ENCODE data around the gene SNX8. TPM values are rescaled to one million over a fixed set of nuclear protein-coding genes. Genes with fewer than 3 reads are reported as not detected.

Gene SNX8
- total and polyA plus RNA-seq, 5 donors = 32.3 to 44.5 (median 37.6) TPM

DNA sequence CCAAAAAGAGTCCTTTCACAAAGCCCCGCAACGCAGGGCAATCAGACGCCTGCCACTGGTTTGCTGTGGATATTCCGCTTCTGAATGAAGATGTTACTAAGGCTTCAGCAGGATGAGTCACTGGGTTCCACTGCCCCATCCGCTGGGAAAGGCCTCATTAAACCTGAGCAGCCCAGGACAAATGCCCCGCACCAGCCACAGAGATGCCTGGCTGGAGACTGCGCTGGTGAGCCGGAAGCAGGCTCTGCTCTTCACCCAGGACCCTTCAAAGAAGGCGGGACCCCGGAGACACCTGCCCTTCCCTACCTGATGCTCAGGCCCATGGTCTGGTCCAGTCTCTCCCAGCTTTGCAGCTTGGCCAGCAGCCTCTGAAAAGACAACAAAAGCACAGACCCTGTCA lies 101.3 kb downstream of the SNX8 start:
- DNase-seq = peak in 2 of 3 donors; percentile 37 to 41
- intact Hi-C loops (cut with DNase I) = loop anchor here in 2 of 4 donors (10.0 kb wide), 2 partner anchors 568 to 638 kb away; partner anchors contain the start of gene PSMG3 (in 1 of the 2)
- H3K9me3 ChIP-seq (ENCODE audit: control insufficient read depth, low read length) = no peaks in the 10 kb centered on the region
- no peak overlapping the region for H3K4me3 ChIP-seq (ENCODE audit: low read length)
- H3K27me3 ChIP-seq (ENCODE audit: control insufficient read depth, insufficient read depth) = no peaks in the 10 kb centered on the region
- 97% methylated on average over 10 of the region's 10 CpGs for WGBS
- H3K27ac ChIP-seq (ENCODE audit: low read length) = peak overlapping the region; percentile 90
- no peak for ATAC-seq
- peaks cover 4% of the 10 kb centered on the region for H3K4me1 ChIP-seq (ENCODE audit: control insufficient read depth, insufficient read depth, low read length)

DNA sequence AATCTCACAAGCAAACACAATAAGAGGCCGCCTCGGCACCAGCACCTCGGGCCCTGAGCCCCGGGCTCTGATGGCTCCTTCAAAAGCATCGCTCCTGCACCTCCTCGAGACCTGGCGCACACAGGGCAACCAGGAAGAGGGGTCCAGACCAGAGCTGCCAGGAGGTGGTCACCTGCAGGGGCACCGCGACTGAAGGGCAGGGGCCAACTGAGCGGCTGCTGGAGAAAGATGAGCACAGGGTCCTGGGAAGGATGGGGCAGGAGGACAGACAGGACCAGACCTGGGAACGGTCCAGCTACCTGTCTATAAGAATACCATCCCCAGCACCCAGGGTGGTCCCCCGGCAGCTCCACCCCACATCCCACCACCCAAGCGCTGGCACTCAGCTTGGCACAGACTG lies 102.3 kb downstream of the SNX8 start:
- H3K4me1 ChIP-seq (ENCODE audit: control insufficient read depth, insufficient read depth, low read length) = peaks cover 4% of the 10 kb centered on the region
- no peaks in the 10 kb centered on the region for H3K27me3 ChIP-seq (ENCODE audit: control insufficient read depth, insufficient read depth)
- no peak overlapping the region for H3K4me3 ChIP-seq (ENCODE audit: low read length)
- H3K27ac ChIP-seq (ENCODE audit: low read length) = no peak overlapping the region
- intact Hi-C loops (cut with DNase I) = loop anchor here in 2 of 4 donors (10.0 kb wide), 2 partner anchors 567 to 637 kb away; partner anchors contain the start of gene PSMG3 (in 1 of the 2)
- DNase-seq (peak in 2 of 3 donors; percentile 40 to 41), ATAC-seq (no peak)
- WGBS = 97% methylated on average over 13 of the region's 13 CpGs
- no peaks in the 10 kb centered on the region for H3K9me3 ChIP-seq (ENCODE audit: control insufficient read depth, low read length)

DNA sequence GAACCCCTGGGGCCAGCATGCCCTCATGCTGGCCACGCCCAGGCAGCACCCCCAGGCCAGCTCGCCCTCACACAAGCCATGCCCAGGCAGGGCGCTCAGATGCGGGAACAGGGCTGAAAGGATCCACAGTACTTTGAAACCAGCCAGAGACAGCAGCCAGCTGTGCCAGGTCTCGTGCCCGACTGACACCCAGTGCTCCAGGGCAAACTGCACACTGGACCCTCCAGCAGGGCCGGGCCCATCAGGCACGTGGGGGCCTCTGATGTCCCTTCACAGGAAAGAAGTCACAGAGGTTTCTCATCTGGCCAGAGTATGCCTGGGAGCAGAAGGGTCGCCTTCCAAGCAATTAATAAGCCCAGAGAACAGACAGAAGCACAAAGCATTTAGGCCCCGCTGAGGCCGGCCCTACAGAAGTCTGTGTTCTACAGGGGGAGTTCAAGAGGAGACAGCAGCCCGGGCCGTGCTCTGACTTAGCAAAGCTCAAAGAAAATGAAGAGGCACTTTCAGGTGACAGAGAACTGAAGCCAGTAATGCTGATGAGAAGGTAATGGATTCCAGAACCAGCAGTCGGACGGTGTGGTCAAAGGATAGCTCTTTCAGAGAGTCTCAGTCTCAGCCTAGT lies 102.9 kb downstream of the SNX8 start:
- Histone ChIP-seq H3K4me3 (ENCODE audit: low read length) (no peak overlapping the region), H3K9me3 (ENCODE audit: control insufficient read depth, low read length) (no peaks in the 10 kb centered on the region), H3K27ac (ENCODE audit: low read length) (no peak overlapping the region), H3K4me1 (ENCODE audit: control insufficient read depth, insufficient read depth, low read length) (peaks cover 4% of the 10 kb centered on the region), H3K27me3 (ENCODE audit: control insufficient read depth, insufficient read depth) (no peaks in the 10 kb centered on the region)
- DNase-seq (peak in 1 of 3 donors; percentile 27), ATAC-seq (no peak)
- intact Hi-C loops (cut with DNase I) = loop anchor here in 2 of 4 donors (10.0 kb wide), 2 partner anchors 567 to 637 kb away; partner anchors contain the start of gene PSMG3 (in 1 of the 2)
- WGBS = 89% methylated on average over 15 of the region's 15 CpGs

DNA sequence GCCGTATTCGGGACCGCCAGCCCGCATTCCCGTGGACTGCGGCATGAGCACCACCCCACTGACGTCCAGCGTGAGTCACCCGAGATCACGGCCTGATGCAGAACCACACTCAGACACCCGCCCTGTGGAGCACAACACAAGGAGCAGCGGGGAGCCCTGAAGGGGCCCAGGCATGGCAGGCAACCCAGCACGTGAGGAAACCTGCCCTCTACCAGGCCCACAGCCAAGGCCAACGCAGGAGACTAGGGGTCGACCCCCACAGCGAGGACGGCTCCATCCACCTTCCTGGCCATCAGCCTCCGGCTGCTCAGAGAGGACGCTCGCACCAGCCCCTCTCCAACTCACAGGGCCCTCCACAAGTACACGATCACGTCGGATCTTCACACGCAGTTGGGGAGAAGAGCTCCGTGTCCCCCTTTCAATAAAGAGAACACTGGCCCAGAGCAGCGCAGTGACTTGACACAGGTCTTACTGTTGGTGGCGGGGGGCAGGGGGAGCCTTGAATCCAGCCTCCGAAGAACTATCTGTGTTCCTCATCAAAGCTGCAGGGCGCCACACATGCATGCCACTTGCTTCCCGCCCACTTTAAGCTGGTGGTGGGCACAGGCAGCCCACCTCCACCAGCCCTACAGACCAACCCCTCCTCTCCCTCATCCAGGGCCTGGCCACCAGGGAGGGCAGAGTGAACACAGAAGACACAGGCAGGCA lies 103.5 kb downstream of the SNX8 start:
- H3K27me3 ChIP-seq (ENCODE audit: control insufficient read depth, insufficient read depth) = no peaks in the 10 kb centered on the region
- H3K4me1 ChIP-seq (ENCODE audit: control insufficient read depth, insufficient read depth, low read length) = peaks cover 4% of the 10 kb centered on the region
- 94% methylated on average over 30 of the region's 30 CpGs for WGBS
- ATAC-seq = no peak
- no peak overlapping the region for H3K4me3 ChIP-seq (ENCODE audit: low read length)
- intact Hi-C loops (cut with DNase I) = loop anchor here in 2 of 4 donors (10.0 kb wide), 2 partner anchors 566 to 636 kb away; partner anchors contain the start of gene PSMG3 (in 1 of the 2)
- no peak overlapping the region for H3K27ac ChIP-seq (ENCODE audit: low read length)
- peak in 2 of 3 donors; percentile 33 to 48 for DNase-seq
- no peaks in the 10 kb centered on the region for H3K9me3 ChIP-seq (ENCODE audit: control insufficient read depth, low read length)

DNA sequence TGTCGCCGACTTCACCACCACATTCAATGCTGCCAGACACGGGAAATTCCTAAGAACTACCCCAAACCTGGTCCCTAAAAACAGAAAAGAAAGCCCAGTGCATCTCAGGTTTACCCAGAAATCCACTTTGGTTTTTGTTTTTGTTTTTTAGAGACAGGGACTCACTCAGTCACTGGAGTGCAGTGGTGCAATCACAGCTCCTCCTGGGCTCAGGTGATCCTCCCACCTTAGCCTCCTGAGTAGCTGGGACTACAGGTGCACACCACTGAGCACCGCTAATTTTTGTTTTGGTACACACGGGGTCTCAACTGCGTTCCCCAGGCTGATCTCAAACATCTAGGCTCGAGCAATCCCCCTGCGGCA lies 104.3 kb downstream of the SNX8 start:
- Histone ChIP-seq H3K27ac (ENCODE audit: low read length) (no peak overlapping the region), H3K27me3 (ENCODE audit: control insufficient read depth, insufficient read depth) (no peaks in the 10 kb centered on the region), H3K4me3 (ENCODE audit: low read length) (no peak overlapping the region), H3K9me3 (ENCODE audit: control insufficient read depth, low read length) (no peaks in the 10 kb centered on the region), H3K4me1 (ENCODE audit: control insufficient read depth, insufficient read depth, low read length) (peaks cover 4% of the 10 kb centered on the region)
- no peak for ATAC-seq
- 90% methylated on average over 8 of the region's 8 CpGs for WGBS
- intact Hi-C loops (cut with DNase I) = loop anchor here (10.0 kb wide), 5 partner anchors 105 to 635 kb away; partner anchors contain the start of gene PSMG3 (in 2 of the 4)
- DNase-seq = peak in 1 of 3 donors; percentile 32

DNA sequence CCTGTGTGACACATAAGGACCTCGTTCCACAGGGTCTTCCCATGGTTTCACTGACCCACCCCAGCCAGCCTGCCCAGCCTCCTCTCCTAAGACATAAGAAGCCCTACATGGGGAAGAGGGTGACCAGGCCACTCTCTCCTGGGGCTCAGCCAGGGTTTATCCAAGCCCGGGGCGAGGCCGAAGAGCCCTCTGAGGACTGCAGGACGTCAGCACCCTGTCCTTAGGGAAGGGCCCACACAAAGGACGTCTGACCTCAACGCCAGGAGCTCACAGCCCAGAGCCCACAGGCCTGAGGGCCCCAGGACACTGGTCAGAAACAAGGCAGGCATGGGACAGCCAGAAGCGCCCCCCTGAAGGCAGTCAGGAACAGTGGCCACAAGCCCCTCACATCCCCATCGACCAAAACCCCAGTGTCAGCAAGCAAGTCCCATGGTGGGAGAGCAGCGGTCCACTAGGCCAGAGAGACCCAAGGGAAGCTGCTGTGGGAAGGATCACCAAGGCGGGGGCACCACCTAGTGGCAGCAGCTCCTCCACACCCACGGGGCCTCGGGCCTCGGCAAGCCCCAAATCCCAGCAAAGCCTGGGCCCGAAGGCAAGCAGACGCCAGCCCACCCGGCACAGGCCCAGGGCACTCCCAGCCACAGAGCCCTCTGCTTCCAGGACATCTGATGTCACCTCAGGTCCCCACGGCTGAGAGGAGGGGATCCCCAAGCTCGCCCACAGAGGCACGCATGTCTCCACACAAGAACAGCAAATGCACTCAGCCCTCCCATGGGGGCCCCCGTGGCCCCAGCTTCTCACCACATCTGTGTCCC lies 104.9 kb downstream of the SNX8 start:
- intact Hi-C loops (cut with DNase I) = loop anchor here in 3 of 4 donors (10.0 kb wide), 4 partner anchors 105 to 635 kb away; partner anchors contain the start of gene PSMG3 (in 1 of the 3)
- DNase-seq (peak; percentile 77 to 90 (median 90)), ATAC-seq (peak; percentile 58 to 75)
- WGBS = 48% methylated on average over 21 of the region's 21 CpGs
- H3K4me1 ChIP-seq (ENCODE audit: control insufficient read depth, insufficient read depth, low read length) = peaks cover 2% of the 10 kb centered on the region
- H3K4me3 ChIP-seq (ENCODE audit: low read length) = no peak overlapping the region
- no peak overlapping the region for H3K27ac ChIP-seq (ENCODE audit: low read length)
- H3K27me3 ChIP-seq (ENCODE audit: control insufficient read depth, insufficient read depth) = no peaks in the 10 kb centered on the region
- H3K9me3 ChIP-seq (ENCODE audit: control insufficient read depth, low read length) = no peaks in the 10 kb centered on the region

DNA sequence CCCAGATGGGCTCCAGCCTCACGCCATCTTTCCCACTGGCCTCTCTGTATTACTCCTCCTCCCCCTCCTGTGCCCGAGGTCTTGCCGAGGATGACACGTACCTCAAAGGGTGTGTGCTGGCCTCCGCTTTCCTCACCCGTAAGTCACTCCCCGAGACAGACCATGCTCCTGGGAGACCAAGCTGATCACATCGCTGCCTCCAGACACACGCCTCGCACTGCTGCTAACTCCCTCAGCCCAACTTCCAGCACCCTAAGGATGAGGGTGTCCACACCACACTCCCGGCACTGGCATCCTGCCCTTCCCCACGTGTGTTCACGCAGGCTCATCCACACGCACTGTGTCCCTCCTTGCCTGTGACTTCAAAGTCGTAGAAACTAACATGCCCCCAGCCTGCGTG lies 105.5 kb downstream of the SNX8 start:
- H3K9me3 ChIP-seq (ENCODE audit: control insufficient read depth, low read length) = no peaks in the 10 kb centered on the region
- WGBS = 90% methylated on average over 16 of the region's 16 CpGs
- no peak overlapping the region for H3K4me3 ChIP-seq (ENCODE audit: low read length)
- intact Hi-C loops (cut with DNase I) = loop anchor here in 3 of 4 donors (10.0 kb wide), 4 partner anchors 104 to 634 kb away; partner anchors contain the start of gene PSMG3 (in 1 of the 3)
- DNase-seq (no peak), ATAC-seq (no peak)
- no peaks in the 10 kb centered on the region for H3K4me1 ChIP-seq (ENCODE audit: control insufficient read depth, insufficient read depth, low read length)
- H3K27ac ChIP-seq (ENCODE audit: low read length) = no peak overlapping the region
- H3K27me3 ChIP-seq (ENCODE audit: control insufficient read depth, insufficient read depth) = no peaks in the 10 kb centered on the region

DNA sequence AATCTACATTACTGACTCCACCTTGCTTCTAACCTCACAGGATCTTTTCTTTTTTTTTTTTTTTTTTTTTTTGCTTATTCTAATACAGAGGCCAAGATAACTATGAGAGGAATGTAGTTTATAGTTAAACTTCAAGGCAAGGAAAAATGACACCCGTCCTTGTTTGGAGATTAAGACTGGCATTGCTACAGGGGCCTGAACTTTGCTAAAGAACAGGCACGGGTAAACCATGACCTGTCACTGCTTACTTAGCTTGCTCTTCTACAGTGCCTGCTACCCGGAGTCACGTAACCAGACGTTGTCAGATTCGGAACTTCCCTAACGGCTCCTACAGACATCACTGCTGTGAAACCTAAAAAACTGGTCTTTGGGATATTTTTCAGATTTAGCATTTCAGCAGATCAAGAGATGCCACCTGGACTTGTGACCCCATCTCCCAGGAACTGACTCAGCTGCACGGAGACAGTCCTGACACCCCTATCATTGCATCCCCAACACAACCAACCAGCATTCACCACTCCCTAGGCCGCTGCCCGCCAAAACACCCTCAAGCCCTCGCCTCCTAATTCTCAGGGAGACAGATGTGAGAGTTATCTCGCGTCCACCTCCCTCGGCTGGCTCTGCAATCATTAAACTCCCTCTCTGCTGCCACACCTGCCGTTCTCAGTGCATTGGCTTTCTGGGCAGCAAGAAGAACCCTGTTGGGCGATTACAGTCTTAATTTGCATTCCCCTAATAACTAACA lies 109.0 kb downstream of the SNX8 start:
- ATAC-seq (no peak), DNase-seq (no peak)
- Histone ChIP-seq H3K4me3 (ENCODE audit: low read length) (no peak overlapping the region), H3K27ac (ENCODE audit: low read length) (no peak overlapping the region), H3K27me3 (ENCODE audit: control insufficient read depth, insufficient read depth) (no peaks in the 10 kb centered on the region), H3K4me1 (ENCODE audit: control insufficient read depth, insufficient read depth, low read length) (no peaks in the 10 kb centered on the region), H3K9me3 (ENCODE audit: control insufficient read depth, low read length) (no peaks in the 10 kb centered on the region)
- intact Hi-C loops (cut with DNase I) = loop anchor here in 3 of 4 donors (10.0 kb wide), 4 partner anchors 100 to 630 kb away; partner anchors contain the start of gene PSMG3 (in 1 of the 3)
- 91% methylated on average over 16 of the region's 16 CpGs for WGBS

DNA sequence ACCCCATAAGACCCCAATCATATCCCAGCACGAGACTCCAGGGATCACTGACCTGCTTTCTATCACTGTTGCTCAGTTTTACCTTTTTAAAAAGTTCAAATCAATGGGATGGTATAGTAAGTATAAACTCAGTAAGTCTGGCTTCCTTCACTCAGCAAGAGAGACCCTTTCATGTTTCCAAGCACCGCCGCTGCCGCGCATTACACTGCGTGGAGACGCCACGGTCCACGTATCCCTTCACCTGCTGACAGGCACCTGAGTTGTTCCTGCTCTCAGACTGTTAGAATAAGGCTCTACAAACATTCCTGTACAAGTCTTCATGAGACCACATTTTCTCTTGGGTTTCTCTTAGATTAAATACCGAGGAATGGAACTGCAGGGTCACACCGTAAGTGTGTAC lies 109.8 kb downstream of the SNX8 start:
- intact Hi-C loops (cut with DNase I) = loop anchor here in 3 of 4 donors (10.0 kb wide), 4 partner anchors 100 to 630 kb away; partner anchors contain the start of gene PSMG3 (in 1 of the 3)
- no peak overlapping the region for H3K27ac ChIP-seq (ENCODE audit: low read length)
- H3K9me3 ChIP-seq (ENCODE audit: control insufficient read depth, low read length) = no peaks in the 10 kb centered on the region
- DNase-seq (no peak), ATAC-seq (no peak)
- no peaks in the 10 kb centered on the region for H3K27me3 ChIP-seq (ENCODE audit: control insufficient read depth, insufficient read depth)
- WGBS = 97% methylated on average over 11 of the region's 11 CpGs
- H3K4me3 ChIP-seq (ENCODE audit: low read length) = no peak overlapping the region
- no peaks in the 10 kb centered on the region for H3K4me1 ChIP-seq (ENCODE audit: control insufficient read depth, insufficient read depth, low read length)

DNA sequence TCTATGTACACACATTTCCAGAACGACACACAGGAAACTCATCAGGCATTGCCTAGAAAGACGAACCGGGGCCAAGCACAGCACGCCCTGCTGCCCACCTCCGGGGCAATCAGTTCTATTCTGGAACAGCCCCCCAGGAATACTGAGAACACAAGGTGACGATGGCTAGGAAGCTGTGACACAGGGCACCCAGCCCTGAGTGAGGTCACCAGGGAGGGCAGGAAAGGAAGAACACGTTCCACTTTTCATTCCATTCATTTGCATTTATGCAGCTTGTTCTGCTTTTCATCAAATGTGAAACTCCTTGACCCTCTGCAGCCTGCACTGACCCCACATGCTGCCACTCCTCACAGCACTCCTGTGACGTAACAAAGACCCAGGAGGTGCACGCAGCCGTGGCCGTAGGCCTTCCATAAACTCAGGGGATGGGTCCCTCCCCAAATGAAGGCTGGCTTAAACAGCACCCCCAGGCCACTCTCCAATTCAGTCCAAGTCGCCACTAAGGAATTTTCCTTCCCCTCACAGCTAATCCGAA lies 110.4 kb downstream of the SNX8 start:
- intact Hi-C loops (cut with DNase I) = loop anchor here in 3 of 4 donors (10.0 kb wide), 4 partner anchors 99 to 629 kb away; partner anchors contain the start of gene PSMG3 (in 1 of the 3)
- Histone ChIP-seq H3K4me3 (ENCODE audit: low read length) (no peak overlapping the region), H3K4me1 (ENCODE audit: control insufficient read depth, insufficient read depth, low read length) (no peaks in the 10 kb centered on the region), H3K9me3 (ENCODE audit: control insufficient read depth, low read length) (no peaks in the 10 kb centered on the region), H3K27ac (ENCODE audit: low read length) (no peak overlapping the region), H3K27me3 (ENCODE audit: control insufficient read depth, insufficient read depth) (no peaks in the 10 kb centered on the region)
- ATAC-seq (no peak), DNase-seq (peak in 1 of 3 donors; percentile 43)
- WGBS = 47% methylated on average over 13 of the region's 13 CpGs
